Adrenal gland (tissue), 5 donors: ENCODE data around the gene SPATS2.

Experiments used
- CTCF ChIP-seq, 6 experiments: fragments of 450-650 bp in 4 of 6; fragments of 200-600 bp in 2 of 6; sonication (generic) in 1 of 6; IDR thresholded peaks; 1 replicate in 5 of 6; 2 replicates in 1 of 6; pipeline versions ENCODE4 v1.5.1 to v1.8.0; 2016 to 2021; ENCODE audit warnings: antibody characterized with exemption in 6 of 6, mild to moderate bottlenecking in 2 of 6, moderate library complexity in 1 of 6
- POLR2A ChIP-seq, 2 donors: fragments of 450-650 bp; IDR thresholded peaks; one replicate each; pipeline ENCODE4 v1.6.1; 2017; ENCODE audit warnings: antibody characterized with exemption in 2 of 2, mild to moderate bottlenecking in 2 of 2, moderate library complexity in 1 of 2
- donor health status: DM: no; HTN: no; CAD: no.

- TF ChIP-seq POLR2A (IDR thresholded peaks at IDR 0.05) (no peak), CTCF (IDR thresholded peaks at IDR 0.05) (no peak)
Observed at GRCh38 chr12:49546481-49546880, 179.2 kb downstream of the SPATS2 start.
